Lung (tissue), 12 donors: ENCODE measurements around the gene EIF3I. TPM values are rescaled to one million over a fixed set of nuclear protein-coding genes. Genes with fewer than 3 reads are reported as not detected.

ENCODE experiments used
- ATAC-seq: fragments of 200-7000 bp; cut with Tn5 transposase; one replicate; pipeline ENCODE4 v1.9.1; 2020; ENCODE audit warnings: moderate number of reproducible peaks; ENCODE audit not compliant: insufficient read depth, low FRiP score
- DNase-seq, 3 donors: peaks; one replicate each; pipeline ENCODE4 v3.0.0-alpha.2; 2013 to 2017
- H3K27ac ChIP-seq, 2 donors: one replicate each; pipeline ENCODE4 v1.5.1; 2013; ENCODE audit warnings: mild to moderate bottlenecking in 2 of 2, moderate library complexity in 2 of 2, control low read depth in 1 of 2, inconsistent platforms in 1 of 2, low read depth in 1 of 2, low read length in 1 of 2
- H3K27me3 ChIP-seq, 3 donors: one replicate each; pipeline ENCODE4 v1.5.1; 2013; ENCODE audit warnings: low read length in 2 of 3; ENCODE audit not compliant: control insufficient read depth in 3 of 3, insufficient read depth in 3 of 3
- H3K36me3 ChIP-seq, 4 donors: one replicate each; pipeline ENCODE4 v1.5.1; 2013; ENCODE audit warnings: low read length in 4 of 4, mild to moderate bottlenecking in 1 of 4, moderate library complexity in 1 of 4; ENCODE audit not compliant: control insufficient read depth in 4 of 4, insufficient read depth in 4 of 4
- H3K4me1 ChIP-seq, 5 donors: one replicate each; pipeline ENCODE4 v1.5.1; 2013; ENCODE audit warnings: low read length in 5 of 5, mild to moderate bottlenecking in 2 of 5, moderate library complexity in 1 of 5; ENCODE audit not compliant: control insufficient read depth in 5 of 5, insufficient read depth in 5 of 5
- H3K4me3 ChIP-seq: one replicate; pipeline ENCODE4 v1.5.1; 2013; ENCODE audit warnings: mild to moderate bottlenecking, control low read depth, moderate library complexity
- H3K9ac ChIP-seq, 2 donors: one replicate each; pipeline ENCODE4 v1.5.1; 2013; ENCODE audit warnings: low read length in 2 of 2, control low read depth in 1 of 2; ENCODE audit not compliant: insufficient read depth in 1 of 2
- H3K9me3 ChIP-seq, 4 donors: one replicate each; pipeline ENCODE4 v1.5.1; 2013; ENCODE audit warnings: low read length in 3 of 4, mild to moderate bottlenecking in 1 of 4, moderate library complexity in 1 of 4; ENCODE audit not compliant: control insufficient read depth in 4 of 4, insufficient read depth in 3 of 4
- CTCF ChIP-seq: IDR thresholded peaks from 2 replicates; pipeline ENCODE4 v1.5.1; 2012; ENCODE audit warnings: mild to moderate bottlenecking; ENCODE audit errors: control extremely low read depth, extremely low read depth
- WGBS, 2 donors: extraction: QIAGEN DNeasy Blood & Tissue Kit; methylation state at CpG; one replicate each; pipeline ENCODE4 v1.1.7; 2013; 5-methylcytosine and 5-hydroxymethylcytosine counted together
- polyA plus RNA-seq, 2 donors: library from polyadenylated mRNA; stranded (reverse); fragments of 200-250 nt; gene quantifications; one replicate each; pipeline ENCODE4 v1.2.1, GENCODE V29; 2013
- total RNA-seq, 2 donors: library from RNA; depleted of rRNA in 1 of 2; stranded (reverse); fragments of >200 nt in 1 of 2; gene quantifications; one replicate each; pipeline ENCODE4 v1.2.1, GENCODE V29; 2014 to 2021
- donor health status: control.
- donor health status: control.
- donor health status: Bipolar disorder and iron deficiency.
- donor health status: healthy.
- donor health status: DM: yes; HTN: yes; CAD: no.

Gene EIF3I
- total and polyA plus RNA-seq, 4 donors, result 81.0 to 255 (median 185) TPM

- no peaks in the 10 kb centered on the region for H3K9me3 ChIP-seq
- no peaks in the 10 kb centered on the region for H3K27me3 ChIP-seq
- H3K36me3 ChIP-seq, result peaks cover 0 to 34% (median 26%) of the 10 kb centered on the region in 4 donors
- no peak overlapping the region for H3K4me3 ChIP-seq
- H3K27ac ChIP-seq, result peak overlapping the region in 1 of 2 donors; percentile 2
- DNase-seq (peak; percentile 59 to 64 (median 62)), ATAC-seq (no peak)
- TF ChIP-seq CTCF, result peak; percentile 75
- H3K9ac ChIP-seq, result no peak overlapping the region
- 79 to 82% methylated on average over 10 of the region's 10 CpGs for WGBS, 2 donors
- H3K4me1 ChIP-seq, result peaks cover 0 to 2% (median under 1%) of the 10 kb centered on the region in 5 donors
Measured at GRCh38 chr1:32215629-32216480, 6.4 kb upstream of the EIF3I start.

GRCh38 chr1:32216566-32216965, 5.6 kb upstream of the EIF3I start:
- H3K4me1 ChIP-seq, result peaks cover 0 to 9% (median 7%) of the 10 kb centered on the region in 5 donors
- no peak for TF ChIP-seq CTCF
- H3K4me3 ChIP-seq, result no peak overlapping the region
- WGBS, 2 donors, result 64 to 88% methylated on average over 5 of the region's 5 CpGs
- DNase-seq, result no peak
- no peaks in the 10 kb centered on the region for H3K9me3 ChIP-seq
- H3K9ac ChIP-seq, result no peak overlapping the region
- no peaks in the 10 kb centered on the region for H3K27me3 ChIP-seq
- peaks cover 0 to 34% (median 26%) of the 10 kb centered on the region in 4 donors for H3K36me3 ChIP-seq
- ATAC-seq, result no peak
- H3K27ac ChIP-seq, result no peak overlapping the region

- DNase-seq (no peak), ATAC-seq (no peak)
- no peak for TF ChIP-seq CTCF
- no peak overlapping the region for H3K27ac ChIP-seq
- H3K4me3 ChIP-seq, result no peak overlapping the region
- no peaks in the 10 kb centered on the region for H3K9me3 ChIP-seq
- WGBS, 2 donors, result 85 to 97% methylated on average over 7 of the region's 7 CpGs
- peaks cover 0 to 38% (median 30%) of the 10 kb centered on the region in 4 donors for H3K36me3 ChIP-seq
- peaks cover 6 to 20% (median 11%) of the 10 kb centered on the region in 5 donors for H3K4me1 ChIP-seq
- no peak overlapping the region for H3K9ac ChIP-seq
- H3K27me3 ChIP-seq, result no peaks in the 10 kb centered on the region
Measured at GRCh38 chr1:32219022-32219421, 3.2 kb upstream of the EIF3I start.
